Sigmoid colon (tissue), 4 donors: Measurements from ENCODE around the gene SPATA13.

Experiments
- EP300 ChIP-seq, 4 donors: sonication (generic); formaldehyde crosslinking; IDR thresholded peaks; one replicate each; pipeline ENCODE4 v1.6.1; 2017; ENCODE audit warnings: antibody characterized with exemption in 4 of 4
- POLR2A ChIP-seq, 2 donors: fragments of 450-650 bp; IDR thresholded peaks; one replicate each; pipeline ENCODE4 v1.6.1; 2016; ENCODE audit warnings: antibody characterized with exemption in 2 of 2, mild to moderate bottlenecking in 2 of 2, moderate library complexity in 2 of 2
- TF ChIP-seq, protein P1 (sequence below), 4 experiments: fragments of 450-650 bp in 3 of 4; fragments of 200-600 bp in 1 of 4; IDR thresholded peaks; one replicate each; pipeline ENCODE4 v1.5.1; 2016 to 2019; ENCODE audit warnings: antibody characterized with exemption in 4 of 4, mild to moderate bottlenecking in 3 of 4, moderate library complexity in 2 of 4

DNA sequence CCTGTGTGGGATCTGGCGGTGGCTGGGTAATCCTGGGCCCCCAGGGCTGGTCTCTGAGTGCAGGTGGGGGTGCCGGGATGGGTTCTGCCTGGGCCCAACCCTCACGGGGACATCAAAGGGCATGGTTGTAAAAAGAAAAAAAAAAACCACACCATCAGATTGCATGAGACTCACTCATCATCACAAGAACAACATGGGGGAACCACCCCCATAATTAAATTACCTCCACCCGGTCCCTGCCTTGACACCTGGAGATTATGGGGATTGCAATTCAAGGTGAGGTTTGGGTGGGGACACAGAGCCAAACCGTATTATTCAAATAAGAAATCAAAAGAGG, 163.2 kb downstream of the SPATA13 start:
- TF ChIP-seq EP300 (IDR thresholded peaks at IDR 0.05) (no peak), POLR2A (IDR thresholded peaks at IDR 0.05) (no peak)
- TF ChIP-seq, protein P1, sequence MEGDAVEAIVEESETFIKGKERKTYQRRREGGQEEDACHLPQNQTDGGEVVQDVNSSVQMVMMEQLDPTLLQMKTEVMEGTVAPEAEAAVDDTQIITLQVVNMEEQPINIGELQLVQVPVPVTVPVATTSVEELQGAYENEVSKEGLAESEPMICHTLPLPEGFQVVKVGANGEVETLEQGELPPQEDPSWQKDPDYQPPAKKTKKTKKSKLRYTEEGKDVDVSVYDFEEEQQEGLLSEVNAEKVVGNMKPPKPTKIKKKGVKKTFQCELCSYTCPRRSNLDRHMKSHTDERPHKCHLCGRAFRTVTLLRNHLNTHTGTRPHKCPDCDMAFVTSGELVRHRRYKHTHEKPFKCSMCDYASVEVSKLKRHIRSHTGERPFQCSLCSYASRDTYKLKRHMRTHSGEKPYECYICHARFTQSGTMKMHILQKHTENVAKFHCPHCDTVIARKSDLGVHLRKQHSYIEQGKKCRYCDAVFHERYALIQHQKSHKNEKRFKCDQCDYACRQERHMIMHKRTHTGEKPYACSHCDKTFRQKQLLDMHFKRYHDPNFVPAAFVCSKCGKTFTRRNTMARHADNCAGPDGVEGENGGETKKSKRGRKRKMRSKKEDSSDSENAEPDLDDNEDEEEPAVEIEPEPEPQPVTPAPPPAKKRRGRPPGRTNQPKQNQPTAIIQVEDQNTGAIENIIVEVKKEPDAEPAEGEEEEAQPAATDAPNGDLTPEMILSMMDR (IDR thresholded peaks at IDR 0.05) = no peak
